ENCODE results near the gene ARL4D.
"Not testable (repeated sequence)": the region's sequence is repeated elsewhere in the genome, so short reads cannot be mapped to it uniquely, and the experiment has no call there.

The ARL4D gene

DNA sequence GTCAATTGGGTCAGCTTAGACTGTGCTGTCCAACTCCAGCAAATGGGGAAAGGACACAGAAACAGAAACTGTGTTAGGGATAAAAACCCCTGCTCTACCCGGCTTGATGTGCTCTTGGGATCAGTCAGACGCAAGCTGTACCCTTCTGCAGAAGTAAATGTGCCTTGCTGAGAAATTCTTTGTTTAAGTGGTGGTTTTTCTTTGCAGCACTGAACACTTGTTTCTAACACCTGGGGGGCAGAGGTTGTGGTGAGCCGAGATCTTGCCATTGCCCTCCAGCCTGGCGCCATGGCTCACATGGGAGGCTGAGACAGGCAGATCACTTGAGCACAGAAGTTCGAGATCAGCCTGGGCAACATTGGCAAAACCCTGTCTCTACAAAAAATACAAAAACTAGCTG, 18.5 kb upstream of the ARL4D start:
- Mint-ChIP-seq H3K27me3 (no peaks in the 10 kb centered on the region), H3K4me3 (no peak overlapping the region), H3K9me3 (peaks cover 6% of the 10 kb centered on the region), H3K36me3 (peaks cover 12% of the 10 kb centered on the region), H3K27ac (no peak overlapping the region), H3K4me1 (peaks cover 17% of the 10 kb centered on the region)
- DNase-seq (ENCODE audit: low spot score in 2 of 2) (no peak), ATAC-seq (ENCODE audit: low read depth) (no peak)

GRCh38 chr17:43381204-43381603, 17.6 kb upstream of the ARL4D start:
- no peak overlapping the region for H3K27ac Mint-ChIP-seq
- H3K9me3 Mint-ChIP-seq, result peaks cover 6% of the 10 kb centered on the region
- H3K4me3 Mint-ChIP-seq, result no peak overlapping the region
- DNase-seq (ENCODE audit: low spot score in 2 of 2) (no peak), ATAC-seq (ENCODE audit: low read depth) (no peak)
- H3K36me3 Mint-ChIP-seq, result peaks cover 12% of the 10 kb centered on the region
- H3K27me3 Mint-ChIP-seq, result no peaks in the 10 kb centered on the region
- H3K4me1 Mint-ChIP-seq, result peaks cover 20% of the 10 kb centered on the region

DNA sequence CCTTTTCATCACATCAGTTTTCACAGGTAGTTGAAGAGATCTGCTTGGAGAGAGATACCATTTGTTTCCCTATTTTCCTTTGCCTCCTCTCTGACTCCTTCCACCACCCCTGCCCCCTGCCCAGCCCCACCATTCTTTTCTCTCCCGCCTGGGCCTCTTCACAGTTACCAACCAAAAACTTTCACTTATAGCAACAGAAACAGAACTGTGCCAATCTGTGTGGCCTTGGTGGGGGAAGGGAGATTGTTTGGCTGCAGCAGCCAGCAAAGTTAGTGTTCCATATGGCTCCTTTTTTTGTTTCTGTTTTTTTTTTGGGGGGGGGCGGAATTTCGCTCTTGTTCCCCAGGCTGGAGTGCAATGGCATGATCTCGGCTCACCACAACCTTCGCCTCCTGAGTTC, 17.2 kb upstream of the ARL4D start:
- peaks cover 6% of the 10 kb centered on the region for H3K9me3 Mint-ChIP-seq
- H3K4me3 Mint-ChIP-seq, result no peak overlapping the region
- H3K27ac Mint-ChIP-seq, result no peak overlapping the region
- no peak for DNase-seq (ENCODE audit: low spot score in 2 of 2)
- H3K4me1 Mint-ChIP-seq, result peaks cover 21% of the 10 kb centered on the region
- no peak for ATAC-seq (ENCODE audit: low read depth)
- H3K27me3 Mint-ChIP-seq, result no peaks in the 10 kb centered on the region
- peaks cover 12% of the 10 kb centered on the region for H3K36me3 Mint-ChIP-seq

GRCh38 chr17:43382776-43383175, 16.0 kb upstream of the ARL4D start:
- Mint-ChIP-seq H3K27me3 (no peaks in the 10 kb centered on the region), H3K36me3 (peaks cover 10% of the 10 kb centered on the region), H3K4me1 (peaks cover 29% of the 10 kb centered on the region), H3K27ac (no peak overlapping the region), H3K4me3 (no peak overlapping the region), H3K9me3 (peaks cover 6% of the 10 kb centered on the region)
- ATAC-seq (ENCODE audit: low read depth) (no peak), DNase-seq (ENCODE audit: low spot score in 2 of 2) (no peak)

GRCh38 chr17:43383372-43383771, 15.4 kb upstream of the ARL4D start:
- Mint-ChIP-seq H3K27me3 (no peaks in the 10 kb centered on the region), H3K9me3 (peaks cover 6% of the 10 kb centered on the region), H3K27ac (no peak overlapping the region), H3K36me3 (peaks cover 10% of the 10 kb centered on the region), H3K4me1 (peaks cover 29% of the 10 kb centered on the region), H3K4me3 (no peak overlapping the region)
- ATAC-seq (ENCODE audit: low read depth), result no peak
- DNase-seq (ENCODE audit: low spot score in 2 of 2), result no peak

GRCh38 chr17:43383826-43384475, 14.8 kb upstream of the ARL4D start:
- Mint-ChIP-seq H3K4me3 (no peak overlapping the region), H3K27me3 (no peaks in the 10 kb centered on the region), H3K4me1 (peaks cover 30% of the 10 kb centered on the region), H3K36me3 (peaks cover 7% of the 10 kb centered on the region), H3K27ac (no peak overlapping the region), H3K9me3 (peaks cover 6% of the 10 kb centered on the region)
- DNase-seq (ENCODE audit: low spot score in 2 of 2) (no peak), ATAC-seq (ENCODE audit: low read depth) (no peak)

DNA sequence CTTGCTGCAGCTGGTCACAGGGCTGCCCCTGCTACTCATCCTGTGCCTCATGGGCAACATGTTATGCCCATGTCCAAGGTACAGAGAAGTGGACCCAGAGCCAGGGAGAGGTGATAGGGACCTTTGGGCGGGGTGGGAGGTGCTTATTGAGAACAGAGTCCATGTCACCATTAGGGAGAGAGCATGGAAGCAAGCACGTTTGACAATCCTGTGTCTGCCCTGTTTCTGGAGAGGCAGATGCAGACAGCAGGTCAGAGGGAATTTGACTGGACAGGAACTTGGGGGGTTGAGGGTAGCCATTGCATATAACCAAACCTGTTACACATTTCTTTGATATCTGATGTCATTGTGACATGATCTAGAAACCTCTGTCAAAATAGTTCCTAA, 14.3 kb upstream of the ARL4D start:
- peaks cover 7% of the 10 kb centered on the region for H3K36me3 Mint-ChIP-seq
- peaks cover 33% of the 10 kb centered on the region for H3K4me1 Mint-ChIP-seq
- no peaks in the 10 kb centered on the region for H3K27me3 Mint-ChIP-seq
- H3K27ac Mint-ChIP-seq, result no peak overlapping the region
- DNase-seq (ENCODE audit: low spot score in 2 of 2) (no peak), ATAC-seq (ENCODE audit: low read depth) (no peak)
- H3K4me3 Mint-ChIP-seq, result no peak overlapping the region
- H3K9me3 Mint-ChIP-seq, result peaks cover 6% of the 10 kb centered on the region

DNA sequence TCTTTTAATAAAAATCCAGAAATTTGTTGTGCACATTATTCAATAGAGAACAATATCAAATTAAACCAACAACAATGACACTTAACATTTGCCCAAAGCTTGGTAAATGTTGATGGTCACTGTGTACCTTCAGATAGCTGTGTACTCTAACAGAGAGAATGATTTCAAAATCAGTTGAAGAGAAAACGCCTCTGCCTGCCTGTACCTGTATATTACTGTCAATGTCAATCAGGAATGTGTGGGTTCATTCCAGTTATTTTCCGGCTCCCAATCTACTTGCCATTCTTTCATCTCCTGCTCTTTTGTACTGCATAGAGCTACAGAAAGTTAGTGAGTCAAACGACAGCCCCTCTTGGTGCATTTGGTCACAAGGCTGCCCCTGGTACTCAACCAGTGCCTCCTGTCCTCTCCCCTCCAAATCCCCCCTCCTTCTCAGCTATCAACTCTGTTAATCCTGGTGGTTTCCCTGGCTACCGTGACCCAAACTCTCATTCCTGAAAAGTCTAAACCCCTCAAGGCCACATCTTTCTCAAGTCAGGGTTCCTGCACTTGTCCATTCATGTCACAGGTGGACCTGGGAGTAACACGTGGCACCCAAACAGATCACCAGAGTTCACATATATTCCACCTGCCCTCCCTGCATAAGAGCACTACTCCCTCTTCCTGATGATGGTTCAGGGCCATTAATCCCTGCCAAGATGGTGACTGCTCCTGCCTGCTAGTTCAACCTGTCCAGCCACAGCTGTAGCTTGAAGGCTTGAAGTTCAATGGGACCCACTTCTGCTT, 13.6 kb upstream of the ARL4D start:
- Mint-ChIP-seq H3K4me1 (peaks cover 38% of the 10 kb centered on the region), H3K27ac (peak overlapping the region; percentile 9), H3K36me3 (peaks cover 2% of the 10 kb centered on the region), H3K4me3 (no peak overlapping the region), H3K27me3 (no peaks in the 10 kb centered on the region), H3K9me3 (peaks cover 1% of the 10 kb centered on the region)
- DNase-seq (ENCODE audit: low spot score in 2 of 2), result no peak
- ATAC-seq (ENCODE audit: low read depth), result no peak

- no peaks in the 10 kb centered on the region for H3K9me3 Mint-ChIP-seq
- DNase-seq (ENCODE audit: low spot score in 2 of 2) (peak; percentile 95 to 96), ATAC-seq (ENCODE audit: low read depth) (peak; percentile 75)
- H3K4me1 Mint-ChIP-seq, result peaks cover 38% of the 10 kb centered on the region
- peak overlapping the region; percentile 88 for H3K4me3 Mint-ChIP-seq
- H3K36me3 Mint-ChIP-seq, result no peaks in the 10 kb centered on the region
- H3K27ac Mint-ChIP-seq, result peak overlapping the region; percentile 96
- H3K27me3 Mint-ChIP-seq, result no peaks in the 10 kb centered on the region
Measured at GRCh38 chr17:43388359-43389045, 10.3 kb upstream of the ARL4D start.

DNA sequence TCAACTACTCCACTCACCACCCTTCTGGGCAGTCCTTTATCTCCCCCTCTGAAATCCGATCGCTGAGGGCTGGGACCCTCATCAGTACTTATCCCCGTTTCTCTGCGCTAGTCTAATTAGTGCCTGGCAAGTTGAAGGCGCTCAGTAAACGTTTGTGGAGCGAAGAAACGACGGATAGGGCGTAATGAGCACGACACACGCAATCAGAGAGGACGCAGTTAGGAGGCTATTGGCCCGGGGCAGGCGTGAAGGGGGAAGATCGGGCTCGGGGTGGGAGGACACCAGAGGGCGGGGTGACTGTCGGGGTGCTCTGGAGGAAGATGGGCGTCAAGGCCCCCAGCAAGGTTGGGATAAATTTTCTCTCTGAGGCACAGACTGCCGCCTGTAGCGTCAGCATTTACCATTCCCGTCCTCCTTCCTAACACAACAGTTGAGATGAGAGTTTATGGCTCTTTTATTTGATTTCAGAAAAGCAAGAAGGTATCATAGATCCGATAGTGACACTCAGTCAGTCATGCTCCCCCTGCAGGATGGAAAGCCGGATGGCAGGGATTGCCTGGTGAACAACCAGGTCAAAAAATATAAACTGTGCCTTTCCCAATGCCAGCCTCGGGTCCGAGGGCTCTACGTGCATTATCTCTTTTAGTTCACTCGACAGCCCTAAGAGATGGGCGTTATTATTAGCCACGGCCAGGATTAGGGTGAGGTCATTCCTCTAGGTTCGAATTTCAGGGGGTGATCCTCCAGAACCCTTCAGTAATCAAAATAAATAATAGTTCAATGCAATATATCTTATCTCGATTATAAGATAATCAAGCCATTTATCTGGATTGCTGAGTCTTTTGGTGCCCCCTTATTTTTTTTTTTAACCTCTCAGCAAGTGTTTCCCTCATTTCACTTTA, 9.5 kb upstream of the ARL4D start:
- ATAC-seq (ENCODE audit: low read depth), result peak; percentile 81
- H3K4me1 Mint-ChIP-seq, result peaks cover 31% of the 10 kb centered on the region
- peak overlapping the region; percentile 96 for H3K27ac Mint-ChIP-seq
- H3K4me3 Mint-ChIP-seq, result peak overlapping the region; percentile 88
- DNase-seq (ENCODE audit: low spot score in 2 of 2), result peak; percentile 70 to 80
- H3K36me3 Mint-ChIP-seq, result no peaks in the 10 kb centered on the region
- no peaks in the 10 kb centered on the region for H3K9me3 Mint-ChIP-seq
- H3K27me3 Mint-ChIP-seq, result no peaks in the 10 kb centered on the region

GRCh38 chr17:43392397-43392796, 6.4 kb upstream of the ARL4D start:
- no peaks in the 10 kb centered on the region for H3K27me3 Mint-ChIP-seq
- ATAC-seq (ENCODE audit: low read depth), result no peak
- H3K36me3 Mint-ChIP-seq, result no peaks in the 10 kb centered on the region
- no peak overlapping the region for H3K27ac Mint-ChIP-seq
- no peak for DNase-seq (ENCODE audit: low spot score in 2 of 2)
- H3K4me1 Mint-ChIP-seq, result peaks cover 24% of the 10 kb centered on the region
- no peak overlapping the region for H3K4me3 Mint-ChIP-seq
- H3K9me3 Mint-ChIP-seq, result no peaks in the 10 kb centered on the region

- H3K9me3 Mint-ChIP-seq, result no peaks in the 10 kb centered on the region
- H3K4me1 Mint-ChIP-seq, result peaks cover 30% of the 10 kb centered on the region
- H3K36me3 Mint-ChIP-seq, result no peaks in the 10 kb centered on the region
Measured at GRCh38 chr17:43393944-43394482, 4.8 kb upstream of the ARL4D start.

DNA sequence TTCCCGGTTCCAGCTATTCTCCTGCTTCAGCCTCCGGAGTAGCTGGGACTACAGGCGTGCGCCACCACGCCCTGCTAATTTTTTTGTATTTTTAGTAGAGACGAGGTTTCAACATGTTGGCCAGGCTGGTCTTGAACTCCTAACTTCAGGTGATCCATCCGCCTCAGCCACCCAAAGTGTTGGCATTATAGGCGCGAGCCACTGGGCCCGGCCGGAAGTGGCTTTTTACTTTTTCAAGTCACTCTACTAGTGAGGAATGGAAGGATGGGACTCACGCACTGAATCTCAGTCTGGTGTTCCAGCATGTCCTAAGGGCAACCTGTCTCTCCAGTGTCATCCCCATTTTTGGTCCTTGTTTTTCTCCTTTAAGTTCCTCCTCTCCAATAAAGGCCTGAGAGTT, 4.1 kb upstream of the ARL4D start:
- DNase-seq (ENCODE audit: low spot score in 2 of 2); H3K4me3 Mint-ChIP-seq; H3K27ac Mint-ChIP-seq; ATAC-seq (ENCODE audit: low read depth); H3K27me3 Mint-ChIP-seq; H3K9me3 Mint-ChIP-seq; H3K36me3 Mint-ChIP-seq: not testable (repeated sequence)
- peaks cover 28% of the 10 kb centered on the region for H3K4me1 Mint-ChIP-seq

More at GRCh38 chr17:43393944-43394482, 4.8 kb upstream of the ARL4D start:
- Mint-ChIP-seq H3K27me3 (no peaks in the 10 kb centered on the region), H3K4me3 (no peak overlapping the region), H3K27ac (no peak overlapping the region)
- ATAC-seq (ENCODE audit: low read depth) (peak; percentile 34), DNase-seq (ENCODE audit: low spot score in 2 of 2) (peak; percentile 87 to 93)

All from memory B cell (primary cell).